C4-2B (cell line): ENCODE results near the gene FBXO40.

Source experiments
- H3K27ac ChIP-seq: fragments of 450-650 bp; 2 replicates; pipeline ENCODE4 v1.5.1; 2017
- CTCF ChIP-seq: fragments of 450-650 bp; conservative IDR thresholded peaks from 2 replicates; pipeline ENCODE4 v1.5.1; 2017; ENCODE audit warnings: mild to moderate bottlenecking
- ZFX ChIP-seq: fragments of 450-650 bp; IDR thresholded peaks from 2 replicates; pipeline ENCODE4 v1.6.1; 2017

The FBXO40 gene

GRCh38 chr3:121641127-121641526 lies 47.9 kb downstream of the FBXO40 start:
- H3K27ac ChIP-seq: no peak overlapping the region
- no peak for TF ChIP-seq ZFX
- TF ChIP-seq CTCF: no peak

- TF ChIP-seq CTCF: no peak
- TF ChIP-seq ZFX: no peak
- H3K27ac ChIP-seq: no peak overlapping the region
These were observed 49.6 kb downstream of the FBXO40 start for GRCh38 chr3:121642601-121643314.

GRCh38 chr3:121645054-121645453 lies 51.9 kb downstream of the FBXO40 start:
- no peak for TF ChIP-seq ZFX
- no peak overlapping the region for H3K27ac ChIP-seq

- no peak for TF ChIP-seq CTCF
- no peak overlapping the region for H3K27ac ChIP-seq
These were observed 55.2 kb downstream of the FBXO40 start for GRCh38 chr3:121648219-121648958.

GRCh38 chr3:121649645-121650044 lies 56.5 kb downstream of the FBXO40 start:
- no peak for TF ChIP-seq CTCF
- TF ChIP-seq ZFX: no peak
- H3K27ac ChIP-seq: no peak overlapping the region

GRCh38 chr3:121651684-121652083 lies 58.5 kb downstream of the FBXO40 start:
- TF ChIP-seq CTCF (no peak), ZFX (no peak)
- peak overlapping the region; percentile 65 for H3K27ac ChIP-seq

GRCh38 chr3:121654493-121655385 lies 61.6 kb downstream of the FBXO40 start:
- H3K27ac ChIP-seq: no peak overlapping the region
- TF ChIP-seq ZFX (no peak), CTCF (no peak)
